ENCODE measurements around the gene ILF3.

The ILF3 gene

DNA sequence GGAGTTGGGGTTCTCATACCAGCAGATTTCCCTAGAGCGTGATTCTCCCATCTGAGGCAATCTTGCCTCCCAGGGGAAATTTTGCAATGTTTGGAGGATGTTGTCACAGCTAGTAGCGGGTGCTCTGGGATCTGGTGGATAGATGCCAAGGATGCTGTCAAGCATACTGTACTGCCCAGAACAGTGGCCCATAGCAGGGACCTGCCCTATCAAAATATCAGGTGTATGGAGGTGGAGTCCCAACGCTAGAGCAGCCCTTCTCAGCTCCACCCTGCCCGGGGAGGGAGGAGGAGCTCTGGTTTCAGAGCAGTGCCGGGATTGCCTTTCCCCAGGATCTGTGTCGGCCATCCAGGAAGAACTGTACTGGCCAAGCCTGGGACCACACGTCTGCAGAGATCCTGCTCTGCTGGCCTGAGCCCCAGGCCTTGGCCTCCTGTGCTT is 36.2 kb downstream of the ILF3 start:
- TF ChIP-seq, protein P1, sequence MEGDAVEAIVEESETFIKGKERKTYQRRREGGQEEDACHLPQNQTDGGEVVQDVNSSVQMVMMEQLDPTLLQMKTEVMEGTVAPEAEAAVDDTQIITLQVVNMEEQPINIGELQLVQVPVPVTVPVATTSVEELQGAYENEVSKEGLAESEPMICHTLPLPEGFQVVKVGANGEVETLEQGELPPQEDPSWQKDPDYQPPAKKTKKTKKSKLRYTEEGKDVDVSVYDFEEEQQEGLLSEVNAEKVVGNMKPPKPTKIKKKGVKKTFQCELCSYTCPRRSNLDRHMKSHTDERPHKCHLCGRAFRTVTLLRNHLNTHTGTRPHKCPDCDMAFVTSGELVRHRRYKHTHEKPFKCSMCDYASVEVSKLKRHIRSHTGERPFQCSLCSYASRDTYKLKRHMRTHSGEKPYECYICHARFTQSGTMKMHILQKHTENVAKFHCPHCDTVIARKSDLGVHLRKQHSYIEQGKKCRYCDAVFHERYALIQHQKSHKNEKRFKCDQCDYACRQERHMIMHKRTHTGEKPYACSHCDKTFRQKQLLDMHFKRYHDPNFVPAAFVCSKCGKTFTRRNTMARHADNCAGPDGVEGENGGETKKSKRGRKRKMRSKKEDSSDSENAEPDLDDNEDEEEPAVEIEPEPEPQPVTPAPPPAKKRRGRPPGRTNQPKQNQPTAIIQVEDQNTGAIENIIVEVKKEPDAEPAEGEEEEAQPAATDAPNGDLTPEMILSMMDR (IDR thresholded peaks at IDR 0.05; ENCODE audit: insufficient read depth, low read depth, low read length, missing control alignments) = no peak
- no peak overlapping the region for H3K4me3 ChIP-seq (ENCODE audit: low read depth, low read length)
- no peak for DNase-seq (ENCODE audit: low read depth)

DNA sequence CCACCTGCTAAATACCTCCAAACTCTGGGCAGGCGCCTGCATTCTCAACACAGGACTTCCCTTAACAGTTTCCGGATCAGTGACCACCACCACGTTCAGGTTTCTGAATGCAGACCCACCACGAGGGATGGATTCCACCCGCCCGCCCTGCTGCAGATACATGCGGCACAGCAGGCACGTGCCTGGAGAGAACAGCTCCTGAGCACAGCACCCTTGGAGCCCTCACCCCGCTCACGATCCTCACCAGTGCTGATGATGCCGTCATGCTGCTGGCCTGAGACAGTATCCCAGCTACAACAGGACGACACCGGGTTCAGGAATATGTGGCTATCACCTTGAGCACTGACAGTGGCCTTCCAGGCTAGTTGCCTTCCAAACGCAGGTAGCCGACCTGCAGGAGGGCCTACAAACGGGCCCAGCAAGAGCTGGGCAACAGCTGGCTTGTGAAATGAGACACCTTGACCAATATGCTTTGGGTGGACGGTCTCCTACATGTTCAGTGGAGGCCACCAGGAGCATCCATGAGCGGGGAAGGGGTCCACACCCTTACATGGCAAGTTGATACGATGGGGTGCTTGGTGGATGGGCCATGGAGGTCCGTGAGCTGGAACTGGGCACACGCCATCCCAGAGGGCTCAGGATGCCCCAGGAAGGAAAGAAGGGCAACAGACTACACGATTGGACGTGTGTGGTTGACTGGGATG is 37.2 kb downstream of the ILF3 start:
- no peak for DNase-seq (ENCODE audit: low read depth)
- TF ChIP-seq, protein P1 (IDR thresholded peaks at IDR 0.05; ENCODE audit: insufficient read depth, low read depth, low read length, missing control alignments) = no peak
- no peak overlapping the region for H3K4me3 ChIP-seq (ENCODE audit: low read depth, low read length)

DNA sequence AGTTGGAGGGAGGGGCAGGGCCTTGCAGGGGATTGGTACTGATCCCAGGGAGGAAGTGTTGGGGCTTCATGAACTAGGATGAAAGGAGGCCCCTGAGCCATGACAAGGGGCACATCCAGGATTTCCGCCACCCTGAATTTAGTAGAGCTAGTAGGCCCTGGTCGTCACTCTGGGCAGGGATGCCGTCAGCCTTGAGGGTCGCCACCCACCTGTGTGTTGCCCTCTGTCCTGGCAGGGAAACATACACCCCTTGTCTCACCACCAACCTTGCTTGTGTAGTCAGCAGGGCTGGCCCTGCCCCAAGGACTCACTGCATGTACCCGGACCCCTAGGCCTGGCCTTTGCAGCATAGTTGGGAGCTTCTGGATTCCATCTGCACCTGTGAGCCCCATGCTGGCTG is 37.7 kb downstream of the ILF3 start:
- H3K4me3 ChIP-seq (ENCODE audit: low read depth, low read length) = no peak overlapping the region
- TF ChIP-seq, protein P1 (IDR thresholded peaks at IDR 0.05; ENCODE audit: insufficient read depth, low read depth, low read length, missing control alignments) = no peak
- no peak for DNase-seq (ENCODE audit: low read depth)

DNA sequence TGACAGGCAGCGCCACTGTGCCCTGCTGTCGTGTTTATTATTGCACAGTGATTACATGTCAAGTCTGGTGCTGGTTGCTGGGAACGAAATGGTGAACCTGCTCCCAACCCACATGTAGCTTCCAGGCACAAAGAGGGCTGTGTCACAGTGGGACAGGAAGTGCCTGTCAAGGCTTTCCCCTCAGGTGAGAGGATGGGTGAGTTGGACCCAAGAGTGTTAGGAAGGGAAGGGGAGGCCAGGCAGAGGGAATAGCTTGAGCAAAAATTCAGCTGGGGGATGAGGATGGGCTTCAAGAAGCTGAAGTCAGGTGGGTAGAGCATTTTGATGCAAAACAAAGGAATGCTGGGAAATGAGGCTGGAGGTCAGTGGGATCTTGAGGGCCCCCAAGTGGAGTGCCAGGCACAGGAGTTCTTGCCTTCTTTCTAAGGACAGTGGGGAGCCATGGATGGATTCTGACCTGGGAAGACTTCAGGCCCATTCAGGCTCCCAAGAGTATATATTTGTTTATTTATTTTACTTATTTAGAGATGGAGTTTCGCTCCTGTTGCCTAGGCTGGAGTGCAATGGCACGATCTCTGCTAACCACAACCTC is 38.6 kb downstream of the ILF3 start:
- no peak for DNase-seq (ENCODE audit: low read depth)
- H3K4me3 ChIP-seq (ENCODE audit: low read depth, low read length) = no peak overlapping the region
- TF ChIP-seq, protein P1 (IDR thresholded peaks at IDR 0.05; ENCODE audit: insufficient read depth, low read depth, low read length, missing control alignments) = no peak

DNA sequence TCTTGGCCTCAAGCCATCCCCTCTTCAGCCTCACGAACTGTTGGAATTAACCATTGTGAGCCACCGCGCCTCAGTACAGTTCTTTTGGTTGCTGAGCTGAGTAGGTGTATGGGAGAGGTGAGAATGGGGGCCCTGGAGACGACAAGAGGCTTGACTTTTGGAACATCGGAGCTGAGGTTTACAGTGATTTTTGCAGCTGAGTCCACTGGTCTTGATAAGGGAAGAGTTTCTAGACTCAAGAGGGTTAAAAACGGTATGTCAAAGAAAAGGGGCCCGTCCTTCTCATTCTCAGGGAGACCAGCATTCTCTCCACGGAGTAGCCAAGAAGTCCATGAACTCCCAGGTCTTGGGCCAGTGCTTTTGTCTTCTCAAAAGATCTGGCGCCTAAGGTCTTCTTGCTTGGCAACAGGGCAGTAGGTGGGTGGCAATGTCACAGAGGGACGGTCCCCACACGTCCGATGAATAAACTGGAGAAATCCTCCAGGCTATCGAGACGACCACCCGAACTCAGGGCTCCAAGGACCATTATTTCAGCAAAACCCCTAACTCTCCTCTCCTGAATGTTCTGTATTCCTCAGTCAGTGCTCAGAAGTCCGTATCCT is 40.7 kb downstream of the ILF3 start:
- no peak for DNase-seq (ENCODE audit: low read depth)
- H3K4me3 ChIP-seq (ENCODE audit: low read depth, low read length) = no peak overlapping the region
- TF ChIP-seq, protein P1 (IDR thresholded peaks at IDR 0.05; ENCODE audit: insufficient read depth, low read depth, low read length, missing control alignments) = no peak

DNA sequence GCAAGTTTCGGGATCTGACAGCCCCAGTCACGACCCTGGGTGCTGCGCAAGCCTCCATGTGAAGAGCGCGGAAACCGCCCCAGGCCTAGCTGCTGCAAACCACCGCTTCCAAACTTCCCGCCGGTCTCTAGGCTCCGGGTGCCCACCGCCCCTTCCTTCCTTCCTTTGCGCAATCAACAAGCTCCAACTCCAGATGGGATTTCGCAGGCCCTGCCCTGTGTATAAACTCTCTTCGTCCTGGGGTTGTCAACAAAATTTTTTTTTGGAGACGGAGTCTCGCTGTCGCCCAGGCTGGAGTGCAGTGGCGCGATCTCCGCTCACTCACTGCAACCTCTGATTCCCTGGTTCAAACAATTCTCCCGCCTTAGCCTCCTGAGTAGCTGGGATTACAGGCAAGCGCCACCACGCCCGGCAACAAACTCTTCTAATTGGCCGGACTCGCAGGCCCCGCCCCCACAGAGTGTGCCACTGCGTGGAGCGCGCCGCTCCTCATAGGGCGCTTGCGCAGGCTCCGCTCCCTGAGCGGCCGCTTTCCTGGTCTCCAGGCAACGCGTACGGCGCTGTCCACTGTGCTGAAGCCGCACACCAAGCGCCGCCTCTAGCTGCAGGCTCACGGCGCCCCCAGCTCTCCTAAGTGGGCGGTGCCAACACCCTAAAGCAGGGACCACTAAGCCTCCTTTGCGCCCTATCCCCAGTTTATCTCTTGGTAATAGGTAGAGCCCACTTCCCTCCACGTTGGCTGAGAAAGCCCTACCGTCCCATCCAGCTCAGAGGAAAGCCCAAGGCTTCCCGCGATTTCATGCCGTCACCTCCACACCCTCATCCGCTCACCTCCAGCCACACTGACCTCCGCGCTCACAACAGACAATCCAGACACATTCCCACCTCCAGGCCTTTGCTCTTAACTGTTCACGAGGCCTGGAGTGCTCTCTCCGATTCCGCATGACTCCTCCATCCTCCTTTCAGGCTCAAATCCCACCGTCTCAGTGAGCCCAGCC is 41.6 kb downstream of the ILF3 start:
- H3K4me3 ChIP-seq (ENCODE audit: low read depth, low read length) = peak overlapping the region; percentile 4; the same call in 1 of the 2 replicates
- DNase-seq (ENCODE audit: low read depth) = peak; percentile 95
- TF ChIP-seq, protein P1 (IDR thresholded peaks at IDR 0.05; ENCODE audit: insufficient read depth, low read depth, low read length, missing control alignments) = no peak

All from GM12865 (cell line).